Chondrocyte (in vitro differentiated cells): ENCODE data around the gene IL31RA. TPM values are rescaled to one million over a fixed set of nuclear protein-coding genes. Genes with fewer than 3 reads are reported as not detected.

Experiments used
- DNase-seq: peaks from one replicate; pipeline ENCODE4 v3.0.0; 2021; ENCODE audit warnings: mixed read lengths, low spot score
- H3K27ac Mint-ChIP-seq: one replicate; pipeline ENCODE4 v1.8.0; 2021; ENCODE audit warnings: mild to moderate bottlenecking, moderate library complexity, mixed read lengths; ENCODE audit not compliant: unreplicated experiment
- H3K27me3 Mint-ChIP-seq: 2 replicates; pipeline ENCODE4 v1.8.0; 2021; ENCODE audit warnings: low read depth, mixed read lengths
- H3K36me3 Mint-ChIP-seq: 2 replicates; pipeline ENCODE4 v1.8.0; 2021; ENCODE audit warnings: low read depth, mixed read lengths
- H3K4me1 Mint-ChIP-seq: 2 replicates; pipeline ENCODE4 v1.8.0; 2021; ENCODE audit warnings: low read depth, mild to moderate bottlenecking, mixed read lengths
- H3K4me3 Mint-ChIP-seq: one replicate; pipeline ENCODE4 v1.8.0; 2021; ENCODE audit warnings: mild to moderate bottlenecking, moderate library complexity, mixed read lengths; ENCODE audit not compliant: unreplicated experiment
- H3K9me3 Mint-ChIP-seq: 2 replicates; pipeline ENCODE4 v1.8.0; 2021; ENCODE audit warnings: low read depth, mixed read lengths
- CTCF ChIP-seq: fragments of 200-600 bp; sonication (generic); IDR thresholded peaks from 2 replicates; pipeline ENCODE4 v1.5.0; 2021; ENCODE audit warnings: antibody characterized with exemption, mild to moderate bottlenecking, moderate library complexity
- total RNA-seq: library from RNA; stranded (reverse); gene quantifications from 3 replicates; pipeline ENCODE4 v1.2.1, GENCODE V29; 2021

Gene IL31RA
- total RNA-seq, 1 donor from 2014 or later, result 1.9 TPM

GRCh38 chr5:55926476-55926875 lies 75.3 kb downstream of the IL31RA start:
- H3K27ac Mint-ChIP-seq, result no peak overlapping the region
- DNase-seq, result no peak
- H3K36me3 Mint-ChIP-seq, result no peaks in the 10 kb centered on the region
- no peak overlapping the region for H3K4me3 Mint-ChIP-seq
- H3K4me1 Mint-ChIP-seq, result peaks cover 9% of the 10 kb centered on the region
- no peaks in the 10 kb centered on the region for H3K9me3 Mint-ChIP-seq
- no peak for TF ChIP-seq CTCF
- no peaks in the 10 kb centered on the region for H3K27me3 Mint-ChIP-seq

DNA sequence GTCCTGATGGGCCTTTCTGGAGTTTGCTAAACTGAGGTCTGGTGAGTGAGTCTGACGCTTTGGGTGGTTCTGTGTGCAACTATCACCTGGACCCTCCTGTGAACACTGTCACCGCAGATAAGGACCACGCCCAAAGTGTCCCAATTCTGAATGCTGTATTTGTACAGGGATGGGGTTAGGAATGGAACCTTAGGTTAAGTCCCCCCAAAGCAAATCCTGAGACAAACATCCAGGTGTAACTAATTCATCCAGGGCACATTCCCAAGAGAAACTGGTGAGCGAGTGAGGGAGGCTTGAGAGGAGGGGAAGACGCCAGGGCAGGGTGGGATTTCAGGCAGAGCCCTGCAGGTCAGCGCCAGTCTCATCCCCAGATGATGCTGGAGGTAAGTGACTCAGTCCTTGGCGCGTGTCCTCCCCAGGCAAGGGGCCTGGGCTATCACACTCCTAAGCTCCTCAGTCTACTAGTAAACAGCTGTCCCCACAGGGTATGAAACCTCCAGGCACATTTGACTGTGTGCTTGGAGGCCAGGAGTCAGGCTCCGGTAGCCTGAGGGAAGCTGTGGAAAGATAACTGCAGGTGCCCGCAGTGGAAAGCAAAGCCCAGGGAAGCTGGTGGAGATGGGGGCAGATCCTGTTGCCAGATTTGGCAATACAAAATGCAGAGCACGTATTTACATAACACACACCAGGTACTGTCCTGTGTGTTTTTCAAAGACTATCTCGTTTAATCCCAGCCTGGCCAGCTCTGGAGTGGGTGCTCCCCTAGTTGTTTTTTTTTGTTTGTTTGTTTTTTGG lies 76.9 kb downstream of the IL31RA start:
- DNase-seq, result no peak
- H3K27ac Mint-ChIP-seq, result no peak overlapping the region
- no peak overlapping the region for H3K4me3 Mint-ChIP-seq
- TF ChIP-seq CTCF, result no peak
- peaks cover 6% of the 10 kb centered on the region for H3K4me1 Mint-ChIP-seq
- H3K36me3 Mint-ChIP-seq, result no peaks in the 10 kb centered on the region
- H3K9me3 Mint-ChIP-seq, result no peaks in the 10 kb centered on the region
- no peaks in the 10 kb centered on the region for H3K27me3 Mint-ChIP-seq

GRCh38 chr5:55929020-55929799 lies 78.1 kb downstream of the IL31RA start:
- Mint-ChIP-seq H3K9me3 (no peaks in the 10 kb centered on the region), H3K4me3 (no peak overlapping the region), H3K36me3 (no peaks in the 10 kb centered on the region), H3K27me3 (no peaks in the 10 kb centered on the region), H3K4me1 (no peaks in the 10 kb centered on the region), H3K27ac (no peak overlapping the region)
- TF ChIP-seq CTCF, result no peak
- DNase-seq, result no peak

- no peaks in the 10 kb centered on the region for H3K36me3 Mint-ChIP-seq
- H3K9me3 Mint-ChIP-seq, result no peaks in the 10 kb centered on the region
- DNase-seq, result no peak
- H3K4me3 Mint-ChIP-seq, result no peak overlapping the region
- H3K27me3 Mint-ChIP-seq, result no peaks in the 10 kb centered on the region
- peaks cover 2% of the 10 kb centered on the region for H3K4me1 Mint-ChIP-seq
- H3K27ac Mint-ChIP-seq, result no peak overlapping the region
- no peak for TF ChIP-seq CTCF
Observed at GRCh38 chr5:55932700-55933099, 81.5 kb downstream of the IL31RA start.

- Mint-ChIP-seq H3K36me3 (no peaks in the 10 kb centered on the region), H3K4me1 (peaks cover 2% of the 10 kb centered on the region), H3K9me3 (no peaks in the 10 kb centered on the region), H3K27ac (no peak overlapping the region), H3K4me3 (no peak overlapping the region), H3K27me3 (no peaks in the 10 kb centered on the region)
- TF ChIP-seq CTCF, result no peak
- DNase-seq, result no peak
Observed at GRCh38 chr5:55933377-55934114, 82.4 kb downstream of the IL31RA start.
